ENCODE data around the gene TSPAN14.

The TSPAN14 gene

GRCh38 chr10:80504897-80505465 is 50.9 kb downstream of the TSPAN14 start:
- no peak for DNase-seq (ENCODE audit: low spot score)

GRCh38 chr10:80506189-80506575 is 52.1 kb downstream of the TSPAN14 start:
- no peak for DNase-seq (ENCODE audit: low spot score)

DNA sequence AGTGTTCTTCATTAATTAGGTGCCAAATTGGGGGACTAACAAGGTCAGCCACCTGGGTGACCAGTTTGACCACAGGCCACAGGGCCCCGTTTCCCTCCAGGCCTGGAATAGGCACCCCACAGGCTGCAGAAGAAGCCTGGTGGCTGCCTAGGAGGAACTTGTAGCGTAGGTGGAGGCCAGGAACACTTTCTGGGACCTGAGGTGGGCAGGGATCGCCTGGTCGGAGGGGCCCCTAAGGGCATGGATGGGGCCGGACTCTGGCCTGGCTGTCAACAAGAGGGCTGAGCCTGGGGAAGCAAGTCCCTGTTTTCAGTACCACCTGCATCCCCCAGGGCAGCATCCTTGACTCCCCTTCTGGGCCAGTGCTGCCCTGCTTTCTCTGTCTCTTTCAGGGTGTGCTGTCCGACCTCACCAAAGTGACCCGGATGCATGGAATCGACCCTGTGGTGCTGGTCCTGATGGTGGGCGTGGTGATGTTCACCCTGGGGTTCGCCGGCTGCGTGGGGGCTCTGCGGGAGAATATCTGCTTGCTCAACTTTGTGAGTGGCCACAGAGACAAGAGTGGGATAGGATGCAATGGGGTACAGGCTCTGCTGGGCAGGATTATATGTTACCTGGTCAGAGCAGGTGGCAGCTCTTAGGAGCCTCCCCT is 52.9 kb downstream of the TSPAN14 start:
- no peak for DNase-seq (ENCODE audit: low spot score)

DNA sequence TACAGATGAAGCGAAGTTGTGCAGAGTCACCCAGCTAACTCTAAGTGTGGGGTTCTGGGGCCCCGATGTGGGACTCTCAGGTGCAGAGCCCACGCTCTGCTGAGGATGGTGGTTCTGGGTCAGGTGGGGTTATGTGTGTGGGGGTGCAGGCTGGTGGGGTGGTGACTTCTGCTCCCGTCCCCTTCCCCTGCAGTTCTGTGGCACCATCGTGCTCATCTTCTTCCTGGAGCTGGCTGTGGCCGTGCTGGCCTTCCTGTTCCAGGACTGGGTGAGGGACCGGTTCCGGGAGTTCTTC is 54.9 kb downstream of the TSPAN14 start:
- DNase-seq (ENCODE audit: low spot score), result no peak

- DNase-seq (ENCODE audit: low spot score), result no peak
Measured at GRCh38 chr10:80509403-80510161, 55.5 kb downstream of the TSPAN14 start.

- no peak for DNase-seq (ENCODE audit: low spot score)
Measured at GRCh38 chr10:80512031-80512526, 58.0 kb downstream of the TSPAN14 start.

GRCh38 chr10:80513106-80513505 is 59.0 kb downstream of the TSPAN14 start:
- DNase-seq (ENCODE audit: low spot score), result no peak

DNA sequence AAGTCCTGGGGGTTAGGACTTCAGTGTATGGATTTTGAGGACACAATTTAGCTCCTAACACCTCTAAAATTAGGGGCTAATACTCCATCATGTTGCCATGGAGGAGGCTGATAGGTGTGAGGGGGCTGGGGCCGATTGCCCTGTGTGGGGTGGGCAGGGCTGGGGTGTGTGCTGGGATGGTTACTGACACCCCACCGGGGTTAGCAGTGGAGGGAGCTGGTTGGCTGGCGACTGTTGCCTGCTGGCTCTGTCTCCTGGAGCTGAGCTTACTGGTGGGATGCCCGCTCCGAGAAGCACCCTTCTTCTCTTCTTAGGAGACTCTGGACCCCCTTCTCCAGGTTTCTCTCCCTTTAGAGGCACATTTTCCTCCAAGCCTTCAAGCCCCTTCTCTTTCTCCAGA is 61.4 kb downstream of the TSPAN14 start:
- no peak for DNase-seq (ENCODE audit: low spot score)

DNA sequence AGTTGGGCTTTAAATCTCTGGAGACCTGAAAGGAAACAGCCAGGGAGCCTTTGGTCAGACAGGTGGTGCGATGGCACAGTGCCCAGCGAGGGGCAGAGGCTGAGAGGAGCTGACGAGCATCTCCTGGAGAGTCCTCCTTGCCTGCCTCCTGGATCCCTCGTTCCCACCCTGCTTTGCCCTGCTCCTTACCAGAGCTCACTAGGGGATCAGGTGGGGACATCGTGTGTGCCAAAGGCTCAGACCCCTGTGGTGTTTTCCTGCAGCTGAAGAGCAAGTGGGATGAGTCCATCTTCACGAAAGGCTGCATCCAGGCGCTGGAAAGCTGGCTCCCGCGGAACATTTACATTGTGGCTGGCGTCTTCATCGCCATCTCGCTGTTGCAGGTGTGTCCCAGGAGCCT is 61.8 kb downstream of the TSPAN14 start:
- no peak for DNase-seq (ENCODE audit: low spot score)

DNA sequence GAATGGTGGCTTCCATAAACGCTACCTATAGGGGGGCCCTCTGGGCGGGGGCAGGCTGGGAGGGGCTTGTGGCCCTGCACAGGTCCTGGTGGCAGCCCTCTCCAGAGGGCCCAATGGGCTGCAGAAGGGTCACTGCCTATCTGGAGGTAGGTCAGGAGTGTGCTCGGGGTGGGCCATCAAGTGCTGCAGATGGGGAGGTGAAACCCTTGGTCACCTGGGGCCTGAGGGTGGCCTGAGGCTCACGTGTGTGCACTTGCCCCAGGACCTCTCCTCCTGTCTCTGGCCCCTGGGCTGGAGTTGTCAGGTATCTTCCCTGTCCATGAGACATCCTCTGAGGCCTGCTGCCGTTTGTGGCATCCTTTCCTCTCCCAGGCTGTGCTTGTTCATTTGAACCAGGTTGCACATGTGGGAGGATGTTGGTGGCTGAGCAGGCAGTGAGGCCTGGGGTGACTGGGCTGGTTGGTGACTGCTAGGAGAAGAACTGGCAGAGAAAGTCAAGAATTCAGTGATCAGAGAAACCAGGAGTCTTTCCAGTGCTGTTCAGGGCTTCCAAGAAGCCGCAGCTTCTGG is 62.5 kb downstream of the TSPAN14 start:
- DNase-seq (ENCODE audit: low spot score), result no peak

DNA sequence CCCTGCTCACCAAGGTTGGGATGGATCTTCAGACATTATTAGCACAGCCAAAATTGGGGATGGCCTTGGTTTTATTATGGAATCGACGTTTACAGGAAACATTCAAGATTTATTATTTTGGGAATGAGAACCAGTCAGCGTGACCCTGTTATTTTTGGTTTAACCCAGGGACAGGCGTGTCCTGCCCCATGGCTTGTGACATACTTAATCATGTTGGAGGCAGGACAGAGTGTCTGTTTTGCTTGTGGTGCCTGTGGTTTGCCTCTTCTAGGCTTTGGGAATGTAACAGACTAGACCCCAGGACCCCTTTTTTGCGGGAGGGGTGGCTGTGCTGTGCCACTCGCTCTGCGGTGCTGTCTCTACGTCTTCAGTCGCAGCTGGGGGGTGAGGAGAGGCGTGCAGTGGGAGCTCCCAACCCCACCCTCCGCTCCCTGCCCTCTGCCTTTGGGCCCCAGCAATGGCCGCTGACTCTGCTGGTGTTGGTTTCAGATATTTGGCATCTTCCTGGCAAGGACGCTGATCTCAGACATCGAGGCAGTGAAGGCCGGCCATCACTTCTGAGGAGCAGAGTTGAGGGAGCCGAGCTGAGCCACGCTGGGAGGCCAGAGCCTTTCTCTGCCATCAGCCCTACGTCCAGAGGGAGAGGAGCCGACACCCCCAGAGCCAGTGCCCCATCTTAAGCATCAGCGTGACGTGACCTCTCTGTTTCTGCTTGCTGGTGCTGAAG is 63.5 kb downstream of the TSPAN14 start:
- DNase-seq (ENCODE audit: low spot score), result no peak

GRCh38 chr10:80518143-80518806 is 64.2 kb downstream of the TSPAN14 start:
- DNase-seq (ENCODE audit: low spot score), result no peak

DNA sequence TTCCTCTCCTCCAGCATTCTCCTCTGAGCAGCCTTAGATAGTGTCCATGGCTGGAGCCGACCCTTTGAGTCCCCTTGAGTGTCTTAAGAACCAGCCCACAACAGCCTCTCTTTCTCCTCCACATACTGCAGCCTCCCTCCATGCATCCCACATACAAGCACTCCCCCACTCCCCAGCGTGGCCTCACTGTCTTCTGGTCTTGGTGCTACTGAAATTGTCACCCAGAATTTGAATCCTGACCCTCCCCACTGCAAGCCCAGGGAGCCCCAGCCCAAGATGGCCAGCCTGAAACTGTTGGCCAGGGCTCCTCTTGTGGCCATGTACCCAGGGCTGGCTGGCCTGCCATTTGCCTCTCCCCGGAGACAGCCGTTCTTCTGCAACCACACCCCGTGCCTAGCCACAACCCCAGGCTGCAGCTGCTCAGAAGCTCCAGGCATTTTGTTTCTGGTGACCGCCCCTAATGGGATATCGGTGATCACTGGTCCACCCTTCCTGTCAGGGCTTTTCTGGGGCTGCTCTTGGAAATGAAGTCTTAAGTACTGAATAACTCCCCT is 64.8 kb downstream of the TSPAN14 start:
- no peak for DNase-seq (ENCODE audit: low spot score)

GRCh38 chr10:80519936-80520650 is 66.0 kb downstream of the TSPAN14 start:
- DNase-seq (ENCODE audit: low spot score), result no peak

- DNase-seq (ENCODE audit: low spot score), result no peak
Measured at GRCh38 chr10:80520661-80521470, 66.8 kb downstream of the TSPAN14 start.

DNA sequence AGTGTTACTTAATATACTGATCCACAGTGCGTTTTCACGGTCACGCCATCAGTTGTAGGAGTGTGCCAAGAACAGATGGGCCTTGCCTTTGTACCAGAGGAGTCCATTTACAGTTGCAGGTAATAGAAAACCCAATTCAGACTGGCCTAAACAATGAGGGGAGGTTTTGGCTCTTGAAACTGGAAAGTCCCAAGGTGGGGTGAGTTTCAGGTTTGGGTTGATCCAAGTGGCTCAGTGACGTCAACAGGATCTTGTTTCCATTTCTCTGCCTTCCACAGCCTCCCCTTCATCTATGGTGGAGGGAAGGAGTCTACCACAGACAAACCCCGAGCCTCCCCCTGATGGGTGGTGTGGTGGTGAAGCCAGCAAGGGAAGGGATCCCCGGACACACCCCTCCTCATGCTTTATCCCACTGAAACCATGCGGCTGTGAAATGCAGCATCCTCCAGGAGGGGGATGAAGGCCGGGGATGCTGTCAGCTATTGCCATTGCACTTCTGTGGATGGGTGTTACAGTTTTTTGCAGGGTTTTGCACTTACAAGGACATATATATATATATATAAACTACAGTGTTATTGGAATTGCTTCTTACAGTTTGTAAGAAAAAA is 68.8 kb downstream of the TSPAN14 start:
- DNase-seq (ENCODE audit: low spot score), result no peak

DNA sequence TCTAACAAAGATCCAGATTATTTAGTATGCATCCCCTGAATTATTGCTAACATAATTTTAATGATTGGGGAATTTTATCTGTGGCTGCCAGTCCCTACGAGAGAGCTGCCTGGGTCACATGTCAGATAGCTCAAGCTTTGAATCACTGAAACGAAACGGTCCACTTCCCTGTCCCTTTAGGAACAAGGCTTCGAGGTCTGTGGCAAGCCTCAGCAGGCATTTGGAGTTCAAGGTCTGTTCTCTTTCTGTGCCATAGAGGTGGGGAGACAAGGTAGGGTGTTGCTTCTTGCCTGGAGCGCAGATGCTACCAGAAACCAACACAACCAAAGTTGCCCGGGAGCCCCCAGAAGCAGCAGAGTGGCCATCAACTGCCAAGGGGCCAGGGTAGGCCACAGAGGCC is 69.7 kb downstream of the TSPAN14 start:
- DNase-seq (ENCODE audit: low spot score), result peak; percentile 64

- no peak for DNase-seq (ENCODE audit: low spot score)
Measured at GRCh38 chr10:80524190-80524909, 70.2 kb downstream of the TSPAN14 start.

DNA sequence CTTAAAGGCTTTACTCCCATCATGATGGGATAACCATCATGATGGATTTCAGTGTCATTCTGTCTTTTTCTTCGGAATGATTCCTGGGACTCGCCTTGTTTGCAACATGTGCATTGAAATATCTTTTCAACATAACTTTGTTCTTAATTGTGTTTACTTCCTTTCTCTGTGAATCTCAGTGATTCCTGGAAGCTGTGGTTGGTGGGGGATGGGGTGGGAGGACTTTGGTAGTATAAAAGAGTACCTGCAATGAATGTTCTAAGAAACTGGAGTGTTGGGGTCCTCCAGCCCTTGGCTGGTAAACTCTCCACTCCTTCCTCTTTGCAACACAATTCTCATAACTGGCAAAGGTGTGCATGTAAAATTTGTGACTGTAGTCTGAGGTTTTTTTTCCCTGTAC is 72.1 kb downstream of the TSPAN14 start:
- DNase-seq (ENCODE audit: low spot score), result no peak

Data from pons (tissue), 1 donor.